ENCODE results near the gene TRPM2. TPM values are rescaled to one million over a fixed set of nuclear protein-coding genes. Genes with fewer than 3 reads are reported as not detected.

Gene TRPM2
- total and polyA plus RNA-seq, 2 of the 13 experiments (the other 11 are each of a cell fraction or from before 2014, with no cell fraction given): 0.07 to 0.20 TPM

DNA sequence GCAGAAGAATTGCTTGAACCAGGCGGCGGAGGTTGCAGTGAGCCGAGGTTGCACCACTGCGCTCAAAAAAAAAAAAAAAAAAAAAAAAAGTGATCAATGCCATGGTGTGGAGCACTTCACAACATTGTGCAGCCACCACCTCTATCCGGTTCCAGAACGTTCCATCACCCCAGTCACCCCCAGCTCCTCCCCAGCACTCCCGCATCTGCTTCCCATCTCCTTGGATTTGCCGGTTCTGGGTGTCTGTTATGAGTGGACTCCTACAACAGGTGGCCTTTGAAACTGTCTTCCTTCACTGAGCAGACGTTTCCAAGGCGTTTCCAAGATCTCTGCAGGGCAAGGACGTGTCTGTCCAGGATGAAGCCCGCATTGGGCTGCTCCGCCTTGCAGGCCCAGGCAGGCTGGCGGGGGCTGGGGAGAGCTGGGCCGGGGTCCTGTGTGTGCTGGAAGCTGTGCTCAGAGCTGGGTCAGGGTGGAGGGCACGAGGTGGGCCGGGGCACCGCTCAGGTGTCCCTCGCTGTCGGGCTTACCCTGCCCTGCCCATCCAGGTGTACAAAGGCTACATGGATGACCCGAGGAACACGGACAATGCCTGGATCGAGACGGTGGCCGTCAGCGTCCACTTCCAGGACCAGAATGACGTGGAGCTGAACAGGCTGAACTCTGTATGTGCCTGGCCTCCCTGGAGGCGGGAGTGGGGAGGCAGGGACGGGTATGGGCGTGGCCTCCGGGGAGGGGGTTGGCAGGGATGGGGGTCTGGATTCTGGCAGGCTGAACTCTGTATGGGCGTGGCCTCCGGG is 87.0 kb downstream of the TRPM2 start:
- 34% methylated on average over 8 of the region's 33 CpGs for whole genome bisulfite sequencing (ENCODE audit: low lambda C conversion rate)
- Histone ChIP-seq H3K9ac (ENCODE audit: insufficient read depth, low read depth, low read length) (no peak overlapping the region), H3K27ac (ENCODE audit: extremely low read length, insufficient read depth, low read length) (no peak overlapping the region), H3K79me2 (ENCODE audit: insufficient read depth, low read length) (no peaks in the 10 kb centered on the region), H2AFZ (ENCODE audit: low read length) (no peak overlapping the region), H3K27me3 (ENCODE audit: control insufficient read depth in 1 of 2, insufficient read depth in 2 of 2, low read length in 2 of 2) (peaks cover 2 to 20% of the 10 kb centered on the region in 2 experiments; a peak in 4 of 5 replicates), H3K4me2 (ENCODE audit: low read depth, low read length) (no peak overlapping the region; the same call in 1 of the 2 replicates), H3K4me1 (ENCODE audit: insufficient read depth, low read length) (peaks cover 52% of the 10 kb centered on the region), H3K36me3 (replicated peaks in 1 of 2; ENCODE audit: control insufficient read depth in 1 of 2, insufficient read depth in 2 of 2, low read length in 2 of 2) (no peaks in the 10 kb centered on the region), H3K4me3 (replicated peaks in 1 of 3; ENCODE audit: insufficient read depth in 1 of 3, low read depth in 2 of 3, low read length in 3 of 3) (peak overlapping the region in 1 of 3 experiments; percentile 8; a peak in 1 of 6 replicates), H3K9me3 (ENCODE audit: low read length) (no peaks in the 10 kb centered on the region), H4K20me1 (ENCODE audit: insufficient read depth, low read length) (no peaks in the 10 kb centered on the region)
- 0 out of 2 replicates have a peak, but pooled peaks have one; percentile 4 for TF ChIP-seq ZFX (CRISPR knock-in tag; IDR thresholded peaks at IDR 0.05; ENCODE audit: low read depth)
- TF ChIP-seq ZNF770 (CRISPR knock-in tag; IDR thresholded peaks at IDR 0.05): peak; percentile 87
- TF ChIP-seq ZNF687 (CRISPR knock-in tag; IDR thresholded peaks at IDR 0.05): peak; percentile 22
- no peak for TF ChIP-seq ZNF441 (CRISPR knock-in tag; IDR thresholded peaks at IDR 0.05; ENCODE audit: borderline replicate concordance)
- ATAC-seq (no peak), DNase-seq (ENCODE audit: low spot score) (no peak), FAIRE-seq (no peak)
- ChIA-PET CTCF (ENCODE audit: low intra/inter-chr PET ratio, low total read pairs) (no interaction called here), POLR2A (interaction anchor here (2.4 kb wide), 1 partner anchor 15 kb away, joined by 5 read pairs; the partner anchor contains the start of gene LRRC3)
- intact Hi-C loops (cut with micrococcal nuclease; ENCODE audit: unreplicated experiment) (no loop called here), in situ Hi-C loops (cut with HindIII; ENCODE audit: extremely low pct_ligation_motif_present, low pct_unique_long_range_greater_than_20kb) (loop anchor here (5.0 kb wide), 1 partner anchor 42 kb away; no protein-coding TSS in a partner anchor)
- no TSS peak for BruUV-seq (replicated peaks)

All from HepG2 (cell line).